GM12892 (cell line): Measurements from ENCODE around the gene REM2.

Experiments used
- POLR2A ChIP-seq: IDR thresholded peaks from 2 replicates; pipeline ENCODE4 v1.6.1; 2011; ENCODE audit warnings: low read depth, low read length, control low read depth
- POLR2AphosphoS5 ChIP-seq: IDR thresholded peaks from 2 replicates; pipeline ENCODE4 v1.6.1; 2011; ENCODE audit warnings: low read depth, low read length, control low read depth
- TAF1 ChIP-seq: IDR thresholded peaks from 2 replicates; pipeline ENCODE4 v1.6.1; 2011; ENCODE audit warnings: low read depth, mild to moderate bottlenecking, control low read depth, low read length, borderline replicate concordance

DNA sequence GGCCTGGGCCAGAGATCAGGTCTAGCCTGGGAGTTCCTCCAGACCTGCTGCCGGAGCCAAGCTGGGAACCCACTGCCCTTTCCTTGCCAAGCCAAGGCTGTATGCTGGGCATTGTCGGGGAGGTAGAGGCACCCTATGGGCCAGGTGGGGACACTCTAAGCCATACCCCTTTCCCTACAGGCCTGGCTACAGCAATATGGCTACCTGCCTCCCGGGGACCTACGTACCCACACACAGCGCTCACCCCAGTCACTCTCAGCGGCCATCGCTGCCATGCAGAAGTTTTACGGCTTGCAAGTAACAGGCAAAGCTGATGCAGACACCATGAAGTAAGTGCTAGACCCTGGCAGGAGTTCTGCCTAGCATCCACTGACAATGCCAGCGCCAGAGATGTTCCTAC, 41.7 kb upstream of the REM2 start:
- TF ChIP-seq POLR2A: no peak
- TF ChIP-seq POLR2AphosphoS5: no peak
- no peak for TF ChIP-seq TAF1
